GM21786 (cell line): ENCODE results near the gene LGR5.

Source experiments
- ATAC-seq: cut with Tn5 transposase; IDR thresholded peaks from one replicate; pipeline ENCODE4 v1.9.1; 2021; ENCODE audit not compliant: unreplicated experiment

The LGR5 gene

GRCh38 chr12:71591601-71592000 is 152.0 kb downstream of the LGR5 start:
- ATAC-seq: no peak

GRCh38 chr12:71592841-71593240 is 153.2 kb downstream of the LGR5 start:
- ATAC-seq: no peak

- ATAC-seq: no peak
Measured at GRCh38 chr12:71594214-71594948, 154.8 kb downstream of the LGR5 start.

GRCh38 chr12:71599210-71599609 is 159.6 kb downstream of the LGR5 start:
- ATAC-seq: no peak

- no peak for ATAC-seq
Measured at GRCh38 chr12:71601546-71601945, 161.9 kb downstream of the LGR5 start.

GRCh38 chr12:71602761-71603577 is 163.4 kb downstream of the LGR5 start:
- ATAC-seq: no peak

GRCh38 chr12:71605039-71605438 is 165.4 kb downstream of the LGR5 start:
- no peak for ATAC-seq

- ATAC-seq: no peak
Measured at GRCh38 chr12:71607494-71608330, 168.1 kb downstream of the LGR5 start.

GRCh38 chr12:71610031-71610795 is 170.6 kb downstream of the LGR5 start:
- ATAC-seq: no peak

GRCh38 chr12:71621938-71622337 is 182.3 kb downstream of the LGR5 start:
- ATAC-seq: no peak

- no peak for ATAC-seq
Measured at GRCh38 chr12:71625476-71625875, 185.9 kb downstream of the LGR5 start.

- ATAC-seq: peak; percentile 90
Measured at GRCh38 chr12:71626098-71626497, 186.5 kb downstream of the LGR5 start.

GRCh38 chr12:71626768-71627167 is 187.2 kb downstream of the LGR5 start:
- ATAC-seq: no peak

- ATAC-seq: no peak
Measured at GRCh38 chr12:71627438-71628002, 187.9 kb downstream of the LGR5 start.
